Pancreas (tissue), 10 donors: Measurements from ENCODE around the gene TOP3A. TPM values are rescaled to one million over a fixed set of nuclear protein-coding genes. Genes with fewer than 3 reads are reported as not detected.
"Not testable (repeated sequence)": the region's sequence is repeated elsewhere in the genome, so short reads cannot be mapped to it uniquely, and the experiment has no call there.

ENCODE experiments used
- ATAC-seq, 4 donors: fragments of 200-7000 bp; cut with Tn5 transposase; one replicate each; pipeline versions ENCODE4 v1.8.0 to v1.9.1; 2020; ENCODE audit warnings: mild to moderate bottlenecking in 4 of 4, moderate library complexity in 4 of 4
- DNase-seq, 6 donors: peaks; one replicate each; pipeline ENCODE4 v3.0.0-alpha.2; 2020
- FAIRE-seq: peaks from 2 replicates; lab custom pipeline; 2012; peaks lifted over from hg19 to GRCh38; lab: Jason Lieb, UNC
- H3K27ac ChIP-seq, 4 donors: fragments of 200-600 bp; sonication (generic); 1 replicate in 3 of 4; 2 replicates in 1 of 4; pipeline versions ENCODE4 v1.5.0 to v1.8.0; 2020
- H3K27me3 ChIP-seq, 4 donors: fragments of 200-600 bp; one replicate each; pipeline ENCODE4 v1.8.0; 2021
- H3K36me3 ChIP-seq, 3 donors: fragments of 200-600 bp; sonication (generic) in 1 of 3; one replicate each; pipeline versions ENCODE4 v1.5.0 to v1.8.0; 2020 to 2021
- H3K4me1 ChIP-seq, 3 donors: fragments of 200-600 bp; one replicate each; pipeline ENCODE4 v1.8.0; 2021
- H3K4me3 ChIP-seq, 4 donors: fragments of 200-600 bp; sonication (generic) in 2 of 4; one replicate each; pipeline versions ENCODE4 v1.5.0 to v1.8.0; 2020 to 2021
- H3K9me3 ChIP-seq, 4 donors: fragments of 200-600 bp; one replicate each; pipeline ENCODE4 v1.8.0; 2021
- CTCF ChIP-seq, 4 donors: fragments of 200-600 bp; sonication (generic) in 3 of 4; IDR thresholded peaks; one replicate each; pipeline versions ENCODE4 v1.5.0 to v1.8.0; 2021; ENCODE audit warnings: antibody characterized with exemption in 4 of 4
- WGBS, 2 donors: extraction: QIAGEN DNeasy Blood & Tissue Kit; methylation state at CpG; one replicate each; pipeline ENCODE4 v1.1.7; 2013; 5-methylcytosine and 5-hydroxymethylcytosine counted together
- intact Hi-C, 3 donors: fragments of 100-400 bp; cut with DNase I; formaldehyde crosslinking; loops; one replicate each; pipeline versions ENCODE4 v1.11.1 to v1.14.2; 2022
- polyA plus RNA-seq, 2 donors: library from polyadenylated mRNA; stranded (reverse); fragments of 200-250 nt; gene quantifications; one replicate each; pipeline ENCODE4 v1.2.3, GENCODE V29; 2013
- total RNA-seq, 6 donors: library from RNA; stranded (reverse); fragmentation: NEBNext Ultra II Directional in 4 of 6; extraction: Animal tissue kit (Norgen Biotek cat#: 25700) in 4 of 6; gene quantifications; one replicate each; pipeline versions ENCODE4 v1.2.1 to v1.2.4, GENCODE V29; 2021 to 2023
- donor health status: healthy with polysubstance abuse.
- donor health status: DM: no; HTN: no; CAD: no; lungs with moderate emphysema.
- donor health status: DM: no; HTN: no; CAD: no.
- donor health status: control.
- donor health status: control.
- donor health status: Bipolar disorder and iron deficiency.
- donor health status: DM: yes; HTN: yes; CAD: no.
- donor health status: DM: no; HTN: no; CAD: no.
- donor health status: DM: no; HTN: no; CAD: no.
- donor health status: DM: yes; HTN: yes; CAD: no.

The TOP3A gene
- total and polyA plus RNA-seq, 8 donors = 9.4 to 18.7 (median 12.2) TPM

DNA sequence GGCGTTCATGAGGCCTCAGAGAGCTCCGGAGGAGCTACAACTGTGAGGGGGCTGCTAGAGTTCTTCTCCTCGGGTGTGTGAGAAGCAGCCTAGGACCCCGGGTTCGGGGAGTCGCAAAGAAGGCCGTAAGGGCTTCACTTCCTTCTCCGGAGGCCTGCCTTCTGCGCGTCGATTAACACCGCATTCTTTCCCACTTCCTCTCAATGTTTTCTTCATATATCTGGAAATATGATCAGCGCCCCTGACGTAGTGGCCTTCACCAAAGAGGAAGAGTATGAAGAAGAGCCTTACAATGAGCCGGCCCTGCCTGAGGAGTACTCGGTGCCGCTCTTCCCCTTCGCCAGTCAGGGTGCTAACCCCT is 748 bp upstream of the TOP3A start:
- H3K36me3 ChIP-seq = no peaks in the 10 kb centered on the region
- FAIRE-seq (no peak), ATAC-seq (peak in 2 of 4 donors; percentile 8 to 14), DNase-seq (no peak)
- intact Hi-C loops = no loop called here
- 4 to 6% methylated on average over 18 of the region's 18 CpGs for WGBS, 2 donors
- no peaks in the 10 kb centered on the region for H3K27me3 ChIP-seq
- H3K9me3 ChIP-seq = no peaks in the 10 kb centered on the region
- TF ChIP-seq CTCF (IDR thresholded peaks at IDR 0.05) = no peak
- H3K27ac ChIP-seq = peak overlapping the region; percentile 66 to 86 (median 84)
- peak overlapping the region; percentile 80 to 88 (median 82) for H3K4me3 ChIP-seq
- peaks cover 34 to 51% (median 40%) of the 10 kb centered on the region in 3 donors for H3K4me1 ChIP-seq

DNA sequence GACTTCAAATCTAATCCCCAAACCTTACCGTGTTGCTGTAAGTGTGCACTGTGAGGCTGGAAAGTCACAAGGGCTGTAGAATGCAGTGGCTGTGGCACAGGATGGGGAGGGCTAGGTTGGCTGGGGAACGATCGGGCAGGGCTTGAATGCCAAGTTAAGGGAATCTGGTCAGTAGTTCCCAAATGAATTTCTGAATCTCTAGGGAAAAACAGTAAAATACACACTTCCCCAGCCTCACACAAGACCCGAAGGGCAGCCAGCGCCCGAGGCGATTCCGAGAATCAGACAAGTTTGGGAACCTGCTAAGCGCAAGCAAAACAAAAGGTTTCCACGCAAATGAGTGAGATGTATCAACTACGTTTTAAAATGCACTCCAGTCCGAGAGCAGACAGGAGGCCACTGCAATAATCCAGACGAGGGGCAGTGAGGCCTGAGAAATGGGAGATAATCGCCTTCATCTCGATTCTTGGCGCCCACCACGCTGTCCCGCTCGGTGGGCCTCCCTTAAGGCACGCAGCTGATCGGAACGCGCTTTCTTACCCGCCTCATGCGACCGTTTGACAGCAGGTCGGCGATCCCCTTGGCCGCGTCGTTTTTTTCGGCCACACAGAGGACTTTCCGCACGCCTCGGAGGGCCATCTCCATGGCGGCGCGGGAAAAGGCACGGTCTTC is 599 bp downstream of the TOP3A start:
- Histone ChIP-seq H3K4me1 (peaks cover 33 to 49% (median 40%) of the 10 kb centered on the region in 3 donors), H3K27ac (peak overlapping the region; percentile 66 to 86 (median 84)), H3K9me3 (no peaks in the 10 kb centered on the region), H3K27me3 (no peaks in the 10 kb centered on the region), H3K4me3 (peak overlapping the region; percentile 80 to 88 (median 82)), H3K36me3 (no peaks in the 10 kb centered on the region)
- WGBS, 2 donors = 0 to 1% methylated on average over 39 of the region's 39 CpGs
- intact Hi-C loops = no loop called here
- DNase-seq = no peak
- no peak for FAIRE-seq
- no peak for TF ChIP-seq CTCF (IDR thresholded peaks at IDR 0.05)
- ATAC-seq = no peak

DNA sequence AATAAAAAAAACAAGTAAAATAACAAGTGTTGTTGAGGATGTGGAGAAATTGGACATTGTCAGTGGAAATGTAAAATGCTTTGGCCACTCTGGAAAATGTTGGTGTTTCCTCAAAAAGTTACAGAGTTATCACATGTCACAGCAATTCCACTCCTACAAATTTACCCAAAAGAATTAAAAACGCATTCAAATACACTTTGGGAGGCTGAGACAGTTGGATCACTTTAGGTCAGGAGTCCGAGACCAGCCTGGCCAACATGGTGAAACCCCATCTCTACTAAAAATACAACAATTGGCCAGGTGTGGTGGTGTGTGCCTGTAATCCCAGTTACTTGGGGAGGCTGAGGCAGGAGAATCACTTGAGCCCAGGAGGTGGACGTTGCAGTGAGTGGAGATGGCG is 5.6 kb downstream of the TOP3A start:
- no peak for FAIRE-seq
- no peak for TF ChIP-seq CTCF (IDR thresholded peaks at IDR 0.05)
- DNase-seq = no peak
- H3K4me3 ChIP-seq = no peak overlapping the region
- peaks cover 0 to 24% (median 0%) of the 10 kb centered on the region in 3 donors for H3K36me3 ChIP-seq
- H3K9me3 ChIP-seq = no peaks in the 10 kb centered on the region
- H3K27ac ChIP-seq = no peak overlapping the region
- intact Hi-C loops = no loop called here
- 94 to 95% methylated on average over 4 of the region's 4 CpGs for WGBS, 2 donors
- no peaks in the 10 kb centered on the region for H3K27me3 ChIP-seq
- H3K4me1 ChIP-seq = peaks cover 0 to 15% (median 10%) of the 10 kb centered on the region in 3 donors
- no peak for ATAC-seq

DNA sequence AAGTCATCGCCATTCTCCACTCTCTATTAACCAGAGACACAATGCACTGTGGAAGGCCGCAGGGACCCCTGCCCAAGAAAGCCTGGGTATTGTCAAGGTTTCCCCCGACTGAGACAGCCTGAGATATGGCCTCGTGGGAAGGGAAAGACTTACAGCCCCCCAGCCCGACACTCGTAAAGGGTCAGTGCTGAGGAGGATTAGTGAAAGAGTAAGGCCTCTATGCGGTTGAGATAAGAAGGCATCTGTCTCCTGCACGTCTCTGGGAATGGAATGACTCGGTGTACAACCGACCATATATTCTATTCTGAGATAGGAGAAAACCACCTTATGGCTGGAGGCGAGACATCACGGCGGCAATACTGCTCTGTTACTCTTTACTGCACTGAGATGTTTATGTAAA is 11.6 kb downstream of the TOP3A start:
- H3K36me3 ChIP-seq = peaks cover 0 to 55% (median 12%) of the 10 kb centered on the region in 3 donors
- H3K4me3 ChIP-seq, H3K4me1 ChIP-seq, intact Hi-C loops, H3K27ac ChIP-seq, H3K27me3 ChIP-seq, FAIRE-seq, DNase-seq, ATAC-seq, H3K9me3 ChIP-seq: not testable (repeated sequence)
- WGBS, 2 donors = 90 to 94% methylated on average over 13 of the region's 13 CpGs

GRCh38 chr17:18300725-18301480 is 13.9 kb downstream of the TOP3A start:
- Histone ChIP-seq H3K36me3 (peaks cover 0 to 40% (median 12%) of the 10 kb centered on the region in 3 donors), H3K4me3 (no peak overlapping the region), H3K27ac (no peak overlapping the region), H3K27me3 (no peaks in the 10 kb centered on the region), H3K9me3 (no peaks in the 10 kb centered on the region), H3K4me1 (no peaks in the 10 kb centered on the region)
- intact Hi-C loops = no loop called here
- ATAC-seq = peak in 1 of 4 donors; percentile 32
- no peak for DNase-seq
- no peak for TF ChIP-seq CTCF (IDR thresholded peaks at IDR 0.05)
- 92% methylated on average over 8 of the region's 8 CpGs for WGBS, 2 donors
- no peak for FAIRE-seq

DNA sequence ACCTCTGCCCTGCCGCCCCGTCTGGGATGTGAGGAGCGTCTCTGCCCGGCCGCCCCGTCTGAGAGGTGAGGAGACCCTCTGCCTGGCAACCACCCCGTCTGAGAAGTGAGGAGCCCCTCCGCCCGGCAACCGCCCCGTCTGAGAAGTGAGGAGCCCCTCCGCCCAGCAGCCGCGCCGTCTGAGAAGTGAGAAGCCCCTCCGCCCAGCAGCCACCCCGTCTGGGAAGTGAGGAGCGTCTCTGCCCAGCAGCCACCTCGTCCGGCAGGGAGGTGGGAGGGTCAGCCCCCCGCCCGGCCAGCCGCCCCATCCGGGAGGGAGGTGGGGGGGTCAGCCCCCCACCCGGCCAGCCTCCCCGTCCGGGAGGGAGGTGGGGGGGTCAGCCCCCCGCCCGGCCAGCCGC is 16.7 kb downstream of the TOP3A start:
- DNase-seq, FAIRE-seq, intact Hi-C loops, H3K9me3 ChIP-seq, ATAC-seq, H3K27me3 ChIP-seq, H3K4me3 ChIP-seq, H3K27ac ChIP-seq, H3K4me1 ChIP-seq: not testable (repeated sequence)
- WGBS, 2 donors = 95 to 96% methylated on average over 13 to 29 of the region's 30 CpGs
- H3K36me3 ChIP-seq = peaks cover 0 to 31% (median 12%) of the 10 kb centered on the region in 3 donors
